RWPE2 (cell line): ENCODE data around the gene PIH1D1.
A peak's percentile ranks its signal among the peaks of the same experiment; 100 is the strongest.

ENCODE experiments used
- ATAC-seq: fragments of 200-7000 bp; cut with Tn5 transposase; 3 replicates; pipeline ENCODE4 v1.9.1; 2021; ENCODE audit warnings: low read depth
- DNase-seq: peaks from one replicate; pipeline ENCODE4 v3.0.0-alpha.2; 2020; ENCODE audit warnings: low spot score
- H3K27ac ChIP-seq: fragments of 450-650 bp; 2 replicates; pipeline ENCODE4 v1.5.1; 2017; ENCODE audit warnings: mild to moderate bottlenecking; ENCODE audit not compliant: poor library complexity, severe bottlenecking
- H3K27me3 ChIP-seq: fragments of 250-450 bp; sonication (Bioruptor Pico); 2 replicates; pipeline ENCODE4 v1.5.1; 2021; ENCODE audit warnings: mild to moderate bottlenecking, moderate library complexity; ENCODE audit not compliant: insufficient read depth, poor library complexity, severe bottlenecking
- H3K36me3 ChIP-seq: fragments of 250-450 bp; sonication (Bioruptor Pico); 2 replicates; pipeline ENCODE4 v1.5.1; 2020; ENCODE audit warnings: low read depth, mild to moderate bottlenecking, moderate library complexity
- H3K4me1 ChIP-seq: fragments of 250-450 bp; sonication (Bioruptor Pico); 2 replicates; pipeline ENCODE4 v1.5.1; 2021; ENCODE audit warnings: mild to moderate bottlenecking, moderate library complexity; ENCODE audit not compliant: insufficient read depth, poor library complexity, severe bottlenecking
- H3K4me3 ChIP-seq: fragments of 250-450 bp; sonication (Bioruptor Pico); 2 replicates; pipeline ENCODE4 v1.5.1; 2021; ENCODE audit warnings: mild to moderate bottlenecking, moderate library complexity; ENCODE audit not compliant: severe bottlenecking
- H3K9me3 ChIP-seq: fragments of 250-450 bp; sonication (Bioruptor Pico); 2 replicates; pipeline ENCODE4 v1.5.1; 2021; ENCODE audit warnings: mild to moderate bottlenecking, moderate library complexity; ENCODE audit not compliant: severe bottlenecking
- TF ChIP-seq, protein P1 (sequence below): fragments of 450-650 bp; IDR thresholded peaks from one replicate; pipeline ENCODE4 v1.5.1; 2017; ENCODE audit warnings: mild to moderate bottlenecking, moderate library complexity; ENCODE audit not compliant: poor library complexity, severe bottlenecking

The PIH1D1 gene

DNA sequence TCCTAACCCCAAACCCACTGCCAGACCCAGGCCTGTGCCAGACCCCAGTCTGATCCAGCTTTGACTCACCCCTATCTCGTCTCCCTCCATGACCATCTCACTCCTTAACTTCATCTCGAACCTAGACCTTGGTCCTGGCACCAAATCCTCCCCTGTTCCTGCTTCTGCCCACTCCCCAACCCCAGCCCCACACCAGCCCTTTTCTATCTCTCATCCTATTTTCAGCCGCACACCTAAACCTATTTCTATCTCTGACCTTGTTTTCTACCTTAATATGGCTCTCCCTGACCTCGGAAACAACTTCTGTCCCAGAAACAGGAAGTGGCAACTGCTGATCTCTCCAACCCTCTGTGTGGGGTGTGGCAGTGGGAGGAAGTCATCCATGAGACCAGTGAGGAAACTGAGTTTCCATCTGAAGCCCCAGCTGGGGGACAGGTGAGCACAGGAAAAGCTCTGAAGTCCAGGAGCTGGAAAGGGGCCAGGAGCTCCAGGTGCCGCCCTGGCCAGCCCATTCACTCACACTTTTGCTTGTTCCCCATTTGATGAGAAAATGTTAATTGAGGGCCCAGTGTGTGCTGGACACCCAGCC lies 42.1 kb downstream of the PIH1D1 start:
- Histone ChIP-seq H3K4me3 (no peak overlapping the region), H3K27me3 (no peaks in the 10 kb centered on the region), H3K27ac (no peak overlapping the region), H3K36me3 (no peaks in the 10 kb centered on the region), H3K4me1 (no peaks in the 10 kb centered on the region), H3K9me3 (no peaks in the 10 kb centered on the region)
- TF ChIP-seq, protein P1, sequence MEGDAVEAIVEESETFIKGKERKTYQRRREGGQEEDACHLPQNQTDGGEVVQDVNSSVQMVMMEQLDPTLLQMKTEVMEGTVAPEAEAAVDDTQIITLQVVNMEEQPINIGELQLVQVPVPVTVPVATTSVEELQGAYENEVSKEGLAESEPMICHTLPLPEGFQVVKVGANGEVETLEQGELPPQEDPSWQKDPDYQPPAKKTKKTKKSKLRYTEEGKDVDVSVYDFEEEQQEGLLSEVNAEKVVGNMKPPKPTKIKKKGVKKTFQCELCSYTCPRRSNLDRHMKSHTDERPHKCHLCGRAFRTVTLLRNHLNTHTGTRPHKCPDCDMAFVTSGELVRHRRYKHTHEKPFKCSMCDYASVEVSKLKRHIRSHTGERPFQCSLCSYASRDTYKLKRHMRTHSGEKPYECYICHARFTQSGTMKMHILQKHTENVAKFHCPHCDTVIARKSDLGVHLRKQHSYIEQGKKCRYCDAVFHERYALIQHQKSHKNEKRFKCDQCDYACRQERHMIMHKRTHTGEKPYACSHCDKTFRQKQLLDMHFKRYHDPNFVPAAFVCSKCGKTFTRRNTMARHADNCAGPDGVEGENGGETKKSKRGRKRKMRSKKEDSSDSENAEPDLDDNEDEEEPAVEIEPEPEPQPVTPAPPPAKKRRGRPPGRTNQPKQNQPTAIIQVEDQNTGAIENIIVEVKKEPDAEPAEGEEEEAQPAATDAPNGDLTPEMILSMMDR: no peak
- DNase-seq: peak; percentile 36
- ATAC-seq: no peak

DNA sequence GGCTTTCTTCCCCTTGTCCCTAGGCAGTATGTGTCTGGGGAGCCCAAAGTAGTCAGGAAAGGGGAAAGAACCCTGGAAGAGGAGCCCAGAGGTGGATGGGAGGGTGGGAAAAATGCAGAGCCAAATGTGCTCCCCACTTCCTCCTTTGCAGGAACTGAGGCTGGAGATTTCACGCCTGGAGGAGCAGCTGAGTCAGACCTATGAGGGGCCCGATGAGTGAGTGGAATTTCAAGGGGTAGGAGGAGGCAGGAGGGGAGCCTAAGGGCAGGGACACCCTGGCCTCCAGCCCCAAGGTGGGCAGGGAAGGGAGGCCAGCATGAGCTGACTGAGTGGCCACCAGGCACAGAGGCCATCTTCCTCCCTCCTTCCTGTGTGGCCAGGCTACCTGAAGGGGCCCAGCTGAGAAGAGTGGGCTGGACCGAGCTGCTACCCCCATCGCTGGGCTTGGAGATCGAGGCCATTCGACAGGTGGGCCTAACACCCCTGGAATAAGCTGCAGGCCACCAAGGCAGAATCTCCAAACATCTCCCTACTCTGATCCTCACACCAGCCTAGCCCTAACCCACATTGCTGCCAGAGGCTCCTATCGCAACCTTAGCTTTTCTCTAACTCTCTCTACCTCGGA lies 42.7 kb downstream of the PIH1D1 start:
- DNase-seq (peak; percentile 37), ATAC-seq (no peak)
- Histone ChIP-seq H3K4me1 (no peaks in the 10 kb centered on the region), H3K27ac (no peak overlapping the region), H3K9me3 (no peaks in the 10 kb centered on the region), H3K27me3 (no peaks in the 10 kb centered on the region), H3K4me3 (no peak overlapping the region), H3K36me3 (no peaks in the 10 kb centered on the region)
- TF ChIP-seq, protein P1: no peak

DNA sequence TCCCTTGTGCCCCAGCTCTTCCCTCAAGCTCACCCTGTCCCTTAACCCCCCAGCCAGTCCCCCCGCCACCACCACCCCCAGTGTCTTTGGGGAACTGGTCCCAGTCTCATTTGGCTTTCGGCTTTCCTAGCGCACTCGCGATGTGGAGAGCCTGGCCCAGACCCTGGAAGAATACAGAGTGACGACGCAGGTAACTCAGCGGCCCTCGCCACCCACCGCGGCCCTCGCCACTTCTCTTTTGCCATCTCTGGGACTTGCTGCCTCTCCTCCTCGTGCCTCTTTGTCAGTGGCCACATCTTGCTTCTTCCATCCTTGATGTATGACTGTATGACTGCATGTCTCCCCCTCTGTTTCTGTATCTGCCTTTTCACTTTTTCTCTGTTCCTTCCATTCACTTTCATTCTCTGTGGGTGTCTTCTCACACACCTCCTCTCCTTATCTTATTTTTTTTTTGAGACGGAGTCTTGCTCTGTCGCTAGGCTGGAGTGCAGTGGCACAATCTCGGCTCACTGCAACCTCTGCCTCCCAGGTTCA lies 44.1 kb downstream of the PIH1D1 start:
- H3K4me1 ChIP-seq: peaks cover 5% of the 10 kb centered on the region
- no peaks in the 10 kb centered on the region for H3K9me3 ChIP-seq
- DNase-seq: no peak
- H3K4me3 ChIP-seq: no peak overlapping the region
- ATAC-seq: no peak
- TF ChIP-seq, protein P1: no peak
- no peaks in the 10 kb centered on the region for H3K27me3 ChIP-seq
- no peak overlapping the region for H3K27ac ChIP-seq
- H3K36me3 ChIP-seq: no peaks in the 10 kb centered on the region

DNA sequence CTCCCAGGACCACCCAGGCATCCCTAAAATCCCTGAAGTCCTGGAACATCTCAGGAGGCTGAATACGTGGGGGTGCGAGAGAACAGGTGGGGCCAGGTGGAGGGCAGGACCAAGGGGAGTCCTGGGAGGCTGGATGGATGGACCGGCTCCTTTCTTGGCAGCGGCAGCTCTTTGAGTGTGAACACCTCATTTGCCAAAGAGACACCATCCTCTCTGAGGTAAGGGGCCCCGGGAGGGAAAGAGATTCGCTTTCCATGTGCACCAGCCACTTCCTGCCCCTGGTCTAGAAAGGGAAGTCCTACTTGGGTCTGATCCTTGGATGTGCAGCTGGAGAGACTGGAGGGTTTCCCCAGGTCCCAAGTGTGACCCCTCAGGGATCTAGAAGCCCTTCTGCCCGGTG lies 44.5 kb downstream of the PIH1D1 start:
- no peaks in the 10 kb centered on the region for H3K36me3 ChIP-seq
- no peaks in the 10 kb centered on the region for H3K9me3 ChIP-seq
- H3K27ac ChIP-seq: no peak overlapping the region
- H3K4me1 ChIP-seq: peaks cover 5% of the 10 kb centered on the region
- TF ChIP-seq, protein P1: no peak
- no peak for DNase-seq
- ATAC-seq: no peak
- no peak overlapping the region for H3K4me3 ChIP-seq
- H3K27me3 ChIP-seq: no peaks in the 10 kb centered on the region
